Measurements from ENCODE around the gene TSPO. TPM values are rescaled to one million over a fixed set of nuclear protein-coding genes. Genes with fewer than 3 reads are reported as not detected.

The TSPO gene
- total and polyA plus RNA-seq, 2 donors from 2014 or later, result 134 to 173 TPM

DNA sequence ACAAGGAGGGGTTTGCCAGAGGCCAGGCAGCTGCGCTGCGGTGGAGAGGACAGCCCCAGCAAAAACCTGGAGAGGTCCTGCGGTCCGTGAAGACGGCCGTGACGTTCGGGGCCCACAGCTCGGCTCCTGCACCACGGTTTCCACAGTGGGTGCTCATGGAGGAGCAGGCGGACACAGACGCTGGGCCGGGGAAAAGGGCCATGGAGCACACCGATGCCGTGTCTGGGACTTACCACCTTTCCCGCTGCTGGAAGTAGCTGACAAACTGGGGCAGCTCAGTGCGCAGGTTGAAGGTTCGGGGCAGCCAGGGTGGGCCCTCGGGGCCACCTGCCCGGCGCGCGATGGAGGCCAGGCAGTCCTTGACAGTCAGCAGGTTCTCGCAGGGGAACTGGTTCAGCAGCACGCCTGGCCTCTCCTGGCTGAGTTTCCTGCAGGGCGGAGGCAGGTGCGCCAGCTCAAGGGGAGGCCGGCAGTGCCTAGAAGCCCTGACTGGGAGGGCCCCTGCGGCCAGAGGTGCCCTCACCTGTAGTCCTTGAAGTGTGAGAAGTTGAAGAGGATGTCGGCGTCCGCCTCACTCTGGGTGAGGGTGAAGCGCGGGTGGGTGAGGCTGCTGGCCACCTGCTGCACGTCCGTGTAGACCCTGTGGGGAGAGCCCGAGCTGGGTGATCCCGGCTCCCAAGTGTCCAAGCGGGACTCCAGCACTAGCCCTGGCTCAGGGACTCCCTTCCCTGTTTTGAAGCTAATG is 22.8 kb downstream of the TSPO start:
- no peaks in the 10 kb centered on the region for H3K9me3 ChIP-seq (ENCODE audit: control insufficient read depth in 2 of 3, insufficient read depth in 1 of 3, low read length in 3 of 3)
- no peak overlapping the region for H3K9ac ChIP-seq (ENCODE audit: low read length in 3 of 3)
- no peaks in the 10 kb centered on the region for H3K4me1 ChIP-seq (ENCODE audit: control insufficient read depth in 2 of 3, insufficient read depth in 2 of 3, low read depth in 1 of 3, low read length in 3 of 3)
- no peaks in the 10 kb centered on the region for H3K27me3 ChIP-seq (ENCODE audit: control insufficient read depth, insufficient read depth, low read length)
- no peak overlapping the region for H3K27ac ChIP-seq (ENCODE audit: low read depth in 2 of 2, low read length in 2 of 2)
- DNase-seq (peak in 1 of 5 donors; percentile 67), FAIRE-seq (no peak)
- intact Hi-C loops (cut with DNase I), result no loop called here
- TF ChIP-seq, protein P1, sequence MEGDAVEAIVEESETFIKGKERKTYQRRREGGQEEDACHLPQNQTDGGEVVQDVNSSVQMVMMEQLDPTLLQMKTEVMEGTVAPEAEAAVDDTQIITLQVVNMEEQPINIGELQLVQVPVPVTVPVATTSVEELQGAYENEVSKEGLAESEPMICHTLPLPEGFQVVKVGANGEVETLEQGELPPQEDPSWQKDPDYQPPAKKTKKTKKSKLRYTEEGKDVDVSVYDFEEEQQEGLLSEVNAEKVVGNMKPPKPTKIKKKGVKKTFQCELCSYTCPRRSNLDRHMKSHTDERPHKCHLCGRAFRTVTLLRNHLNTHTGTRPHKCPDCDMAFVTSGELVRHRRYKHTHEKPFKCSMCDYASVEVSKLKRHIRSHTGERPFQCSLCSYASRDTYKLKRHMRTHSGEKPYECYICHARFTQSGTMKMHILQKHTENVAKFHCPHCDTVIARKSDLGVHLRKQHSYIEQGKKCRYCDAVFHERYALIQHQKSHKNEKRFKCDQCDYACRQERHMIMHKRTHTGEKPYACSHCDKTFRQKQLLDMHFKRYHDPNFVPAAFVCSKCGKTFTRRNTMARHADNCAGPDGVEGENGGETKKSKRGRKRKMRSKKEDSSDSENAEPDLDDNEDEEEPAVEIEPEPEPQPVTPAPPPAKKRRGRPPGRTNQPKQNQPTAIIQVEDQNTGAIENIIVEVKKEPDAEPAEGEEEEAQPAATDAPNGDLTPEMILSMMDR (IDR thresholded peaks at IDR 0.05; ENCODE audit: borderline replicate concordance, extremely low read depth, insufficient read depth), result no peak
- H3K36me3 ChIP-seq (ENCODE audit: control insufficient read depth in 2 of 3, insufficient read depth in 3 of 3, low read length in 3 of 3), result peaks cover 0 to 20% (median 4%) of the 10 kb centered on the region in 3 donors
- no peak overlapping the region for H3K4me3 ChIP-seq (ENCODE audit: low read length in 3 of 3)

- Histone ChIP-seq H3K27ac (ENCODE audit: low read depth in 2 of 2, low read length in 2 of 2) (no peak overlapping the region), H3K4me1 (ENCODE audit: control insufficient read depth in 2 of 3, insufficient read depth in 2 of 3, low read depth in 1 of 3, low read length in 3 of 3) (no peaks in the 10 kb centered on the region), H3K9ac (ENCODE audit: low read length in 3 of 3) (no peak overlapping the region), H3K36me3 (ENCODE audit: control insufficient read depth in 2 of 3, insufficient read depth in 3 of 3, low read length in 3 of 3) (peaks cover 0 to 21% (median 4%) of the 10 kb centered on the region in 3 donors), H3K27me3 (ENCODE audit: control insufficient read depth, insufficient read depth, low read length) (no peaks in the 10 kb centered on the region), H3K4me3 (ENCODE audit: low read length in 3 of 3) (no peak overlapping the region), H3K9me3 (ENCODE audit: control insufficient read depth in 2 of 3, insufficient read depth in 1 of 3, low read length in 3 of 3) (no peaks in the 10 kb centered on the region)
- FAIRE-seq (no peak), DNase-seq (peak in 1 of 5 donors; percentile 53)
- TF ChIP-seq, protein P1 (IDR thresholded peaks at IDR 0.05; ENCODE audit: borderline replicate concordance, extremely low read depth, insufficient read depth), result no peak
- intact Hi-C loops (cut with DNase I), result no loop called here
These were observed 23.7 kb downstream of the TSPO start for GRCh38 chr22:43174941-43175531.

DNA sequence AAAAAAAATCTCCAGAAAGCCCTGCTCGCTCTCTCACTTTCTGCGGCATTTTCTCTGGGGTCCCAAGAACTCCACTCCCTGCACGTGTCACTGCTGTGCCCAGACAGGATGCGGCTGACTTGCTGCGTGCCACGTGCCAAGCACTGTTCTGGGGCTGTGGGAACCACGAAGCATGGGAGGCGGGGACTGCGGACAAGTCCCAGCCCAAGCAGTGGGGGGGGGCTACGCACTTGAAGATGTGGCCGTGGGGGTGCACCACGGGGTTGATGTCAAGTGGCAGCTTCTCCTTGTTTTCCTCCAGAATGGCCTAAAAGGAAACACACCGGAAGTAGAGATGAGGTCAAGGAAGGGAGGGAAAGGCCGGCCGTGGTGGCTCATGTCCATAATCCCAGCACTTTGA is 24.7 kb downstream of the TSPO start:
- no peak overlapping the region for H3K27ac ChIP-seq (ENCODE audit: low read depth in 2 of 2, low read length in 2 of 2)
- intact Hi-C loops (cut with DNase I), result no loop called here
- no peak overlapping the region for H3K9ac ChIP-seq (ENCODE audit: low read length in 3 of 3)
- FAIRE-seq (no peak), DNase-seq (peak in 1 of 5 donors; percentile 70)
- peaks cover 0 to 21% (median 4%) of the 10 kb centered on the region in 3 donors for H3K36me3 ChIP-seq (ENCODE audit: control insufficient read depth in 2 of 3, insufficient read depth in 3 of 3, low read length in 3 of 3)
- H3K4me1 ChIP-seq (ENCODE audit: control insufficient read depth in 2 of 3, insufficient read depth in 2 of 3, low read depth in 1 of 3, low read length in 3 of 3), result no peaks in the 10 kb centered on the region
- no peak overlapping the region for H3K4me3 ChIP-seq (ENCODE audit: low read length in 3 of 3)
- no peaks in the 10 kb centered on the region for H3K9me3 ChIP-seq (ENCODE audit: control insufficient read depth in 2 of 3, insufficient read depth in 1 of 3, low read length in 3 of 3)
- TF ChIP-seq, protein P1 (IDR thresholded peaks at IDR 0.05; ENCODE audit: borderline replicate concordance, extremely low read depth, insufficient read depth), result no peak
- H3K27me3 ChIP-seq (ENCODE audit: control insufficient read depth, insufficient read depth, low read length), result no peaks in the 10 kb centered on the region

Data from kidney (tissue), 14 donors.